ENCODE measurements around the gene ELK3.

ELK3 gene

DNA sequence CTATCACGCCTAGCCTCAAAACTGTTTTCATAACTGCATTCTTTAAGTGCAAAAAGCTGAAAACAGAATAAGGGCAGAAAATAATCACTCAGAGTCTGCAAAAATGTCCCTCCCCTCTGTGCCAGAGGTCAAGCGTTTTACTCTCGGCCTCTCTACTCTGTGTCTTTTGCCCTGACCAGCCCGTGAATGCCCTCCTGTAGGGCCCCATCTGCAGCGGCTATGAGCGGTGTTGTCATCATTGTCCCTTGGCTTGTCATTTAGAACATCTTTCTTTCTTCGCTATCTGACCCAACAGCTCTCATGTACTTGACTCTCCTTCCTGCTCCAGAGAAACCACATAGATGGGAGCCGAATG lies 21.7 kb downstream of the ELK3 start:
- DNase-seq (ENCODE audit: low spot score) = no peak
- TF ChIP-seq, protein P1, sequence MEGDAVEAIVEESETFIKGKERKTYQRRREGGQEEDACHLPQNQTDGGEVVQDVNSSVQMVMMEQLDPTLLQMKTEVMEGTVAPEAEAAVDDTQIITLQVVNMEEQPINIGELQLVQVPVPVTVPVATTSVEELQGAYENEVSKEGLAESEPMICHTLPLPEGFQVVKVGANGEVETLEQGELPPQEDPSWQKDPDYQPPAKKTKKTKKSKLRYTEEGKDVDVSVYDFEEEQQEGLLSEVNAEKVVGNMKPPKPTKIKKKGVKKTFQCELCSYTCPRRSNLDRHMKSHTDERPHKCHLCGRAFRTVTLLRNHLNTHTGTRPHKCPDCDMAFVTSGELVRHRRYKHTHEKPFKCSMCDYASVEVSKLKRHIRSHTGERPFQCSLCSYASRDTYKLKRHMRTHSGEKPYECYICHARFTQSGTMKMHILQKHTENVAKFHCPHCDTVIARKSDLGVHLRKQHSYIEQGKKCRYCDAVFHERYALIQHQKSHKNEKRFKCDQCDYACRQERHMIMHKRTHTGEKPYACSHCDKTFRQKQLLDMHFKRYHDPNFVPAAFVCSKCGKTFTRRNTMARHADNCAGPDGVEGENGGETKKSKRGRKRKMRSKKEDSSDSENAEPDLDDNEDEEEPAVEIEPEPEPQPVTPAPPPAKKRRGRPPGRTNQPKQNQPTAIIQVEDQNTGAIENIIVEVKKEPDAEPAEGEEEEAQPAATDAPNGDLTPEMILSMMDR (IDR thresholded peaks at IDR 0.05; ENCODE audit: borderline replicate concordance, control extremely low read depth, extremely low read depth, insufficient read depth, missing control alignments) = no peak
- in situ Hi-C loops (cut with MboI; ENCODE audit: low sequenced_read_pairs, unreplicated experiment) = loop anchor here (25.0 kb wide), 2 partner anchors 296 to 304 kb away; no protein-coding TSS in a partner anchor

DNA sequence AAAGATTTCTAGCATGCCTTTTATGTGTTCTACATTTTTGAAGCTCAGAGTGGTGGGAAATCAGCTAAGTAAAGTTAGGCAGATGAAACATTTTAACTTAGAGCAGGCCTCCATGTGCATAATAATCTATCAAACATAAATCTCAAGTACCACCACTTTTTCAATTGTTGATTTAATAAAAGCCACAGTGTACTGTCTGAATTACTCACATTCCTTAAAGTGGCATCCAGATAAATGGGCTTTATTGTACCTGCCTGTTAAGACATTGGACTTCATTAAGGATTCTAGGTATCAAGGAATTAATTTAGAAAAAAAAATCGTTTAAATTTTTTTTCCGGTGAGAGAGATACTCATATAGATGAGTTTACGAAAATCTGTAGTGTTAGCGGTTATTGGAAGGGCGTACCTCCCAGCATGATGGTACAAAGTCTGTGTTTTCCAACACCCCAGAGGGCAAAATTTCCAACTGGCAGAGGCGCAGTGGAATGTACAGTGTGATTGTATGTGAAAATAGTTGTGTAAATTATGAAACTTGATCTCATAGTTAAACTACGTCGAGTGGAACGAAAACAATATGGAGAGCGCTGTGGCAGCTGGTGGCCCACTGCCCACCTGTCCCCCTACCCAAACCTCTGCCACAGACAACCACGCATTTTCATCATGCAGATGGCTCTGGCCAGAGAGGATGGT lies 25.0 kb downstream of the ELK3 start:
- no peak for DNase-seq (ENCODE audit: low spot score)
- in situ Hi-C loops (cut with MboI; ENCODE audit: low sequenced_read_pairs, unreplicated experiment) = loop anchor here (25.0 kb wide), 2 partner anchors 293 to 307 kb away; no protein-coding TSS in a partner anchor
- TF ChIP-seq, protein P1 (IDR thresholded peaks at IDR 0.05; ENCODE audit: borderline replicate concordance, control extremely low read depth, extremely low read depth, insufficient read depth, missing control alignments) = no peak

DNA sequence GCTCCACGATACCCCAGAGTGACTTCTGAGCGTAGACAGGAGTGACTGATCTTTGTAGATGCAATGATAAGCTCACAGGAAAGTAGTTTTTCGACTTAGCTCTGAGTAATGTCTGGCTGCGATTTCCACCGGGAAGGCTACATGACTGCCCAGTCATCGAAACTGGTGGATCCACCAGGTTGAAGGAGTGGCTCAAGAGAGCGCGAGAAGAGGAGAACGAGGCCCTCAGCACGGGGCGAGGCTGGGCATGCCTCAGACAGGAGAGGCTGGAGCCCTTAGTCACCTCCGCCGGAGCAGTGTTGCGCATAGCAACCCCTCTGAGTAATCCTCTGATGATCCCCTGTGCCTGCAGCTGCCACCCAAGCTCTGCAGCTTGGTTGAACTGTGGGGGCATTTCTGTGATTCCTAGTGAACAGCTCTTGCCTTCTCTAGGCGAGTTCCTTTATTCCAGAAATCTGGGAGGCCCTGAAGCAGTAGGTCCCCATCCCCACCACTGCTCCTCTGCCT lies 25.6 kb downstream of the ELK3 start:
- in situ Hi-C loops (cut with MboI; ENCODE audit: low sequenced_read_pairs, unreplicated experiment) = loop anchor here (25.0 kb wide), 2 partner anchors 293 to 307 kb away; no protein-coding TSS in a partner anchor
- TF ChIP-seq, protein P1 (IDR thresholded peaks at IDR 0.05; ENCODE audit: borderline replicate concordance, control extremely low read depth, extremely low read depth, insufficient read depth, missing control alignments) = no peak
- DNase-seq (ENCODE audit: low spot score) = no peak

DNA sequence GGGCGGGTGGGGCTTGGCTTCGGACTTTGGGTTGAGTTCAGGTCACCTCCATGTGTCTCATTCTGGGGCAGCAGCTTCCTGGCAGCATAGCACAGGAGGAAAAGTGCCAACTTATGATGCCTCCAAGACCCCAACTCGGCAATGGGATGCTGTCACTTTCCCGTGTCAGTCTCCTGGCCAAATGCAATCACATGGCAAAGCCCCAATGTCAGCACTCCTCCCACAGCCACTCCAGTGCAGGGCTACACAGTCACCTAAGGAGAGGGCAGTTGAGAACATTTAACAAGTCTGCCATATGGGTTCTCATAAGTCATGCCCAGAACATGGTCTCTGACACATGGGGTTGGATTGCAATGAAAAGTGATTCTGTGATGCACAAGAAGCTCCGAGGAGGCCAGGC lies 26.7 kb downstream of the ELK3 start:
- no peak for DNase-seq (ENCODE audit: low spot score)
- TF ChIP-seq, protein P1 (IDR thresholded peaks at IDR 0.05; ENCODE audit: borderline replicate concordance, control extremely low read depth, extremely low read depth, insufficient read depth, missing control alignments) = no peak
- in situ Hi-C loops (cut with MboI; ENCODE audit: low sequenced_read_pairs, unreplicated experiment) = loop anchor here (25.0 kb wide), 2 partner anchors 291 to 309 kb away; no protein-coding TSS in a partner anchor

DNA sequence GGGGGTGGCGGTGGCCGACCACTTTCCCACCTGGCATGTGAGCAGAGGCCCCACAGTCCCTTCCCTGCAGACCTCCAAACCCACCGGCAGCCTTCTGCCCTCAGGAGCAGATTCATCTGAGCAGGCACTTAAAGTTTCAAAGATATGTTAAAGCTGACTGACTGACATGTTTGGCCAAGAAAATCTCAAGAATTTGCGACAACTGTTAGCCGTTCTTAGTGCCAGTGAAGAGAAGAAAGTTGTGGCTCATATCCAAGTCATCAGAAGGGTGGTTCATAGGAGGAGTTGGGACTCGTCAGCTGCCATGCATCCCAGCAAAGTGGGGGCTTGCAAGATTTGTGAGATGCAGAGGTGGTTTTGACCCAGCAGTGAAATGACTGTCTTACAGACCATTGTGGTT lies 27.2 kb downstream of the ELK3 start:
- TF ChIP-seq, protein P1 (IDR thresholded peaks at IDR 0.05; ENCODE audit: borderline replicate concordance, control extremely low read depth, extremely low read depth, insufficient read depth, missing control alignments) = no peak
- in situ Hi-C loops (cut with MboI; ENCODE audit: low sequenced_read_pairs, unreplicated experiment) = loop anchor here (25.0 kb wide), 2 partner anchors 291 to 309 kb away; no protein-coding TSS in a partner anchor
- no peak for DNase-seq (ENCODE audit: low spot score)

DNA sequence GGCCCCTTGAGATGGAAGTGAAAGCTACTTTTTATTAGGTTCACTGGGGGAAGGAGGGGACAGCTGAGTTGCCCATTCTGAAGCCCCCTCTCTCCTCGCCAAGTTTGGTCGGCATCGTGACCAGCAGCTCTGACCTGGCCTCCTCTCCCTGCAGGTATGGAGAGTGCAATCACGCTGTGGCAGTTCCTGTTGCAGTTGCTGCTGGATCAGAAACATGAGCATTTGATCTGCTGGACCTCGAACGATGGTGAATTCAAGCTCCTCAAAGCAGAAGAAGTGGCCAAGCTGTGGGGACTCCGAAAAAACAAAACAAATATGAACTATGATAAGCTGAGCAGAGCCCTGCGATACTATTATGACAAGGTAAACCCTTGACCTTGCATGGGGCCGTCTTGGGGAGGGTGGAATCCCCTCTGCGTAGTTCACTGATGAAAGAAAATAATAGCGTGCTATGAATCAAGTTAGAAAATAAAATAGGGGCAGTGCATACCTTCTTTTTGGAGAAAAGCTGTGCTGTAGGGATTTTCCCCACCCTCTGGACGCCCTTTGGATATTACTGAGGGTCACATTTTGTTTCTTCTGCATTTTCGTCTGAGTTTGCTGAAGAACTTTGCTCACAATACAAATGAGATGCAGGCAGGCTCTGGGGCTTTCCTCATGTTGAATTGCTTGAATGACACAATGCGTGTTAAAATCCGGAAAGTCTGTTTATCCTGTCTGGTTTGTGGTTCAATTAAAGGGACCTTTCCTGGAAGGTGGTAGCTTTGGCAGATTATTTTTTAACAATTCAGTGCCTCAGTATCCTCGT lies 29.4 kb downstream of the ELK3 start:
- in situ Hi-C loops (cut with MboI; ENCODE audit: low sequenced_read_pairs, unreplicated experiment) = loop anchor here (25.0 kb wide), 2 partner anchors 289 to 311 kb away; no protein-coding TSS in a partner anchor
- no peak for DNase-seq (ENCODE audit: low spot score)
- TF ChIP-seq, protein P1 (IDR thresholded peaks at IDR 0.05; ENCODE audit: borderline replicate concordance, control extremely low read depth, extremely low read depth, insufficient read depth, missing control alignments) = no peak
